ENCODE measurements around the gene CD55.

Gene CD55

DNA sequence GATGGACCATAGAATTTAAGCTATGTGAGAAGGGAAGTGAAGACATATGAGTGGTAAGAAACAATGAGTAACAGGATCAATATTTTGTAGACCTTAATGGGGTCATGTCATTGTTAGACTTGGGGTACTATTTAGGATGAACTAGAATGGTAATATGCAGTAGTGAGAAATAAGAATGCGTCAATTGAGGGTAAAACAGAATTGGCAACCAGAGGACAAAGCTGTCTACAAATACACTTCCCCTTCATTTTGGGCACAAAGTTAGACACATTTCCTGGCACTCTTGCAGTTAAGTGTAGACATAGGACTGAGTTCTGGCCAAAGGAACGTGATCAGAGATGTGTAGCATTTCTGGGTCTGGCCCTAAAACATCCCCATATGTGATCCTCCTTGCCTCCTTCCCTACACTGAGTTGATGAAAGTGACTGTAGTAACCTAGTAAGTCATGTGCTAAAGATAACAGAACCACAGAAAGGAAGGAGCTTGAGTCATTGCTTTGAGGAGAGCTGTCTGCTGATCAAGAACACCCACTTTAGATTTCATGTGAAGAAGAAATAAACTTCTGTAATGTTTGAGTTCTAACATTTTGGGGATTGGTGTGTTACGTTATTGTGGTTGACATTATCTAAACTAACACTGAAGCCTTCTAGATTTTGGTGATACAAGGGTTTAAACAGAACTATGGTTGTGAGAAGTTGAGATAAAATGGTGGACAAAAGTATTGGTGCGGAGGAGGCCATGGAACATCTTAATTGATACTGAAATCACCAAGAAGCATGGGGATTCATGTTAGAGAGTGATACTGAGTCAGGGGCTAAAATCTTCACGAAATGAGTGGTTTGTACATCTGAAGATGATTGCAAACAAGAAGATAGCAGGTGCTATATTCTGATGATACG is 41.7 kb downstream of the CD55 start:
- no peak for DNase-seq (ENCODE audit: low spot score)

DNA sequence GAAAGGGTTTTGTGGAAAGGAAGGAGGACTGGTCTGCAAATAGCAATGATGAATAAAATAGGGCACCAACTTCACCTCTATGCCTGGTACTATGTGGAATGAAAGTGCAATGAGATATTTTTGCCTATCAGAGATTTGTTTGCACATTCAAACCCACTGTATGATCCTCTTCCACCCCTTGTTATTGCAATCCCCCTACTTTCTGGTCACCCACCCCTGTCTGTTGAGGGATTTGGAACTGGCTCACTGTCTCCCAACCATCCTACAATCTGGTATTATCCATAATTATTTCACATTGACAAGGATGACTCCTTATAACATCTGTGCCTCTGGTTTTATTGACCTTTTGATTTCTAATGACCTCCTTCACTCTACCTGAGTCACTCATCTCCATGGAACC is 42.4 kb downstream of the CD55 start:
- DNase-seq (ENCODE audit: low spot score) = no peak

DNA sequence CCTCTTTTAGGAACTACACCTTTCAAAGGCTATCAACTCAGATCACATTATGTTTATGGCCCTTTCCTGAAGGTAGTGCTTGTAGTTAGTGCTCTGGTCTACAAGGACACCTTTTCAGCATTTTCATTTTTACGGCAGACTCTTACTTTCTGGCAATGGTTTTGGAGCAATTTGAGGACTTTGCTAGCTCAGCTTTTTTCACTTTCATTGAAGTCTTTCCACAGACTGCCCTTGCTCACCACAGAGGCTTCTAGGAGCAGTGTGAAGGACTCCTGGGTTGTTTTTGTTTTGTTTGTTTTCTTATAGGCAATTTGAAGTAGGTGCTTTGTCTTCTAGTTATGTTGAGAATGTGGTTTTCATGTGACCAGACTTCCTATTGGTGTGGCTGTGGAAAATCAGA is 43.1 kb downstream of the CD55 start:
- no peak for DNase-seq (ENCODE audit: low spot score)

DNA sequence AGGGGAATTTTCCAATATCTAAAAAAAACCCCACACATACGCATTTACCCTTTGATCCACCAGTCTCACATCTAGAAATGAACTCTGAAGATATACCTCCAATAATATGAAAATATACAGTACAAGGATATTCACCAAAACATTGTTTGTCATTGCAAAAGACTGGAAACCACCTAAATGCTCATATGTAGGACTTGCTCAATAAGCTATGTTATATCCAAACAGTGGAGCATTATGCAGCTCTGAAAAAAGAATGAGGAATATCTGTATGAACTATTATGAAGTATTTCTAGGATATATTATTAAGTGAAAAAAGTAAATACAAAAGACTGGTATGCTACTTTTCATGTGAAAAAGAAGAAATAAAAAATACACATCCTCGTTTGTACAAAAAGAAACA is 43.6 kb downstream of the CD55 start:
- no peak for DNase-seq (ENCODE audit: low spot score)

DNA sequence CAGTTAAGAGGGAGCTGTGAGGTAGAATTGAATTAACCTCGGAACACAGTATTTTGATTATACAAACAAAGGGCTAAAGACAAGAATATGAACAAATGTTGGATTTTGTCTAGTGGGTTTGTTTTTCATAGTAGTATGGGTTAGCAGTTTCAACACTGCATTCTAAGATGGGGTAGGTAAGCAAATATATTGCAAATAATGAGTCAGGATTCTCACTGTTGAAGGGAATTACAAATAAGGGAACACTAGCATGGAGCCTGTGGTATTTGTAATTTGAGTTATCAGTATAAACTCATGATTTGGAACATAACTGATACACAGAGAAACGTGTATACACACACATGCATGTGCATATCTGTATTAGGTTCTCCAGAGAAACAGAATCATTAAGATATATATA is 44.5 kb downstream of the CD55 start:
- no peak for DNase-seq (ENCODE audit: low spot score)

DNA sequence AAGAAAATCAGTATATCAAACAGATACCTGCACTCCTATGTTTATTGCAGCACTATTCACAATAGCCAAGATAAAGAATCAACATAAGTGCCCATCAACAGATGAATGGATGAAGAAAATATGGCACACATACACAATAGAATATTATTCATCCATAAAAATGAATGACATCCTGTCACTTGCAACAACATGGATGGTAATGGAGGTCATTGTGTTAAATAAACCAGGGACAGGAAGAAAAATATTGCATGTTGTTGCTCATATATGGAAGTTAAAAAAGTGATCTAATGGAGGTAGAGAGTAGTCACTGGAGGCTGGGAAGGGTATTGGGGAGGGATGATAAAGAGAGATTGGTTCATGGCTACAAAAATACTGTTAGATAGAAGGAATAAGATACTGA is 67.2 kb downstream of the CD55 start:
- no peak for DNase-seq (ENCODE audit: low spot score)

DNA sequence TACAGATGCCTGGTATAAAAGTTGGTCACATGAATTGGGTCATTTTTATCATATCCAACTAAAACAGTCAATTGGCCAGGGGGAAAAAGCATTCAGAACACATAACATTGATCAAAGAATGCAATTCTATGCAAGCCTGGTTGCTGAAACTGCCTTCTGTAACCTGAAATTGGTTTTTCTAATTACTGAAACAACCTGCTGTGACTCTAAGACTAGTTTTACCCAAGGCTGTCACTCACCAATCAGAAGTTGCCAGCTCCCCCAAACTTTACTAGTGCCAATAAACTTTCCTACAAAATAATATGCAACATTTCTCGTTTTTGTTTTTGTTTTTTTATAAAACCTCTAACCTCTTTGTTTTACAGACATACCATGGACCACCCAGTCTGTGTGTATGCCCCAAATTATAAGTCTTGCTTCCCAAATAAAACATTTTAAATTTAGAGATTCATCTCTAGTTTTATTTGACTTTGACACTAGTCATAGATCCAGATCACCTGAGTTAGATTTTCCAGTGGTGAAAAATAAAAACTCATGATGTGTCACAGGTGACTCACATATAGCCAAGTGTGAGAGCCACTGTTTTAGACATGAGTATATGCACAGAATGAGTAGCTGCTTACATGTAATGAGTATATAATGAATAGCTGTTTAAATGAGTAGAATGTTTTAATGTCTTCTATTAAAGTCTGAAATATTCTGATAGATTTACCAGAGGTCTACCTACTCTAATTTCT is 68.4 kb downstream of the CD55 start:
- DNase-seq (ENCODE audit: low spot score) = no peak

DNA sequence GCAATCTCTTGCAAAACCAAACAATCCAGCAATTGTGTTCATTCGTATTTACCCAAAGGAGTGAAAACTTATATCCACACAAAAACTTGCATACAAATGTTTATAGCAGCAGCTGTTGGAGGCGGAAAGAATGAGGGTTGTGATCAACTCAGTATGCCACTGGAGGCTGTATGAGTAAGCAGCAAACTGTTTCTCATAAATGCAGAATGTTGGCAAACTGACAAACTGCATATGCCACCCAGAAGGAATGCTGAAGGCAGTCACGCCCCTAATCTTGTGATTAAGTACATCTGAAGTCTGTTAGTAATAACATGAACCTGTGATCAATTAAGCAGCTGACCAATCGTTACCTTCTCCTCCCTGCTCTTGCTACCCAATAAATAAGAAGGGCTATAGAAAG is 72.1 kb downstream of the CD55 start:
- no peak for DNase-seq (ENCODE audit: low spot score)

DNA sequence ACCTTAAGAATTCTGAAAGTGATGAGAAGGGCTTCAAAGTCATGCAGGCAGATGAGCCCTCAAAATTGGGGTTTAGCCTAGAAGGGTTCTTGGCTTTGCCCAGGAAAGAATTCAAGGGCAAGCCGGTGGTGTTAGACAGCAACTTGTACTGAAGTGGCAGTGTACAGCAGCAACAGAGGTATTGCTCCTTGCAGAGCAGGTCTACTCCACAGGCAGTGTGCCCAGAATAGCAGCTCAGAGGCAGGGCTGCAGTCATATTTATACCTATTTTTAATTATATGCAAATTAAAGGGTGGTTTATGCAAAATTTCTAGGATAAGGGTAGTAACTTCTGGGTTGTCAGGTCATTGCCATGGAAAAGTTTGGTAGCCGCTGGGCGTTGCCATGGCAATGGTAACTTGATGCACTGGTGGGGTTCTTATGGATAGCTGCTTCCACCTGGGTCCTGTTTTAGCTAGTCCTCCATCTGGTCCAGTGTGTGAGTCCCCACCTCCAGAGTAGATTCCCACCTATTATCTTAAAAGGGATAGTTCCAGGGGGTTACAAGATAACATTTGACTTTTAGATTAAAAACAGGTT is 74.8 kb downstream of the CD55 start:
- no peak for DNase-seq (ENCODE audit: low spot score)

DNA sequence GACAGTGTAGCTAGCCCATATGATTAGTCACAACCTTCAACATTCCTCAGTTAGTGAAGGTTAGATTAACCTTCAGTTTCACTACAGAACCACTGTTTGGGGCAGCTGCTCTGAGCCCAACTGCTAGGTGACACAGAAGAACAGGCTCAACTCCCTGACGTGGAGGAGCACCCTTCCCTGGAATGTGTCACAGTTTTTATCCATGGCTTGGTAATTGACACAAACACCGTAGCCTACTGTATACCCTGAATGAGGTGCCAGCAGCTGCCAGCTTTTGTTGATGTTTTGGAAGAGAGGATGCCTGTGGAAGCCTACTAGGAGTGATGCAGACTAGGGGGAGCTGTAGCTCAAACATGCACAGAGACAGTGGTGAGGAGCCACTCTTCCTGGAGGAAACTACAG is 76.0 kb downstream of the CD55 start:
- peak; percentile 30 for DNase-seq (ENCODE audit: low spot score)

DNA sequence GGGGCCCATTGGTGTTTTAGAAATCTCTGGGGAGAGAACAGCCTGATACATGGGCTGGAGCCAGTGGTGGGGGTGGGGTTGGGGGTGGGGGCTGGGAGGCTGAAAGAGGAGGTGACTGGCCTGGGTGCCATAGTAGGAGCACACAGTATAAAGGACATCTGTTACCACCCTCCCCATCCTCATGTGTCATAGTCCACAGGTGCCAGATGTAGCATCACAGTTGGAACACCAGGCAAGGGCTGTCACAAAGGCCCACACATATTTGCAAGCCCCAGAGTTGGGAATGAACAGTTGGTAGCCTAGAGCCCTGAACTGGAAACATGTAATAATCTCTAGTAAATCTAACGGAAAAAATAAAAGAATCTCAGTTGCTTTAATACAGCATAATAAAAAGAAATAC is 77.5 kb downstream of the CD55 start:
- peak; percentile 54 for DNase-seq (ENCODE audit: low spot score)

DNA sequence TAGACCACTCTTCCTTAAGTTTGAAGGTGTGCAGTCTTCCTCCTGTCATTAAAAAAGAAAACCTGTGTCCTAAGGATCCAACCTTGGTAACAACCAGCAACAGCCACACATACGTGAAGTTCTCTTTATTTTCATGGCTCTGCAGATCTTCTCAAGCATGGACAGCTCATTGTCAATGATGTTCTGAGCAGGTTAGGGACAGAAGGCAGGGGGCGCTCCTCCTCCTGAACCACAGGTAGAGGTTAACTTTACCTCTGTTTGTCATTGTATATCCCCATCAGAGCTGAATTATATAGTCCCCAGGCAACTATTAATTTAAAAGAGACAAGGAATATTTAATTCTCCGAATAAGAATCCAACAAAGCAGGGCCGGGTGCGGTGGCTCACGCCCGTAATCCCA is 80.1 kb downstream of the CD55 start:
- no peak for DNase-seq (ENCODE audit: low spot score)

DNA sequence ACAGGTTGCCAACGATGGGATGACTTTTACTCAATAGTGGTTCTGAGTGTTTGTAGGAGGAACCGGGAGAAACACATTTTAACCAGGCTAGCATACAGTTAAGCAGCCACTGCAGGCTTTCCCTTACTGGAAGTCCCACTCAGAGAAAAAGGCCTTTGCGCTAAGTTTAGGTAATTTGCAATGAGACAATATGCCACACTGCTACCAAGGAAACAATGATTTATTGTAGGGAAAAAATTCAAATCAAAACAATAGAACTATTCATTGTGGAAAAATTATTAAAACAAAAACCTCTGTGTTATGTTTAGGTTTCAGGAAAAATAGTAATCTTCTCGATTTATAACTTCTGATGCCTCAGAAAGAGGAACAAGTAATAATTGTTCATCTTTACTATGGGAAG is 81.3 kb downstream of the CD55 start:
- peak; percentile 87 for DNase-seq (ENCODE audit: low spot score)

DNA sequence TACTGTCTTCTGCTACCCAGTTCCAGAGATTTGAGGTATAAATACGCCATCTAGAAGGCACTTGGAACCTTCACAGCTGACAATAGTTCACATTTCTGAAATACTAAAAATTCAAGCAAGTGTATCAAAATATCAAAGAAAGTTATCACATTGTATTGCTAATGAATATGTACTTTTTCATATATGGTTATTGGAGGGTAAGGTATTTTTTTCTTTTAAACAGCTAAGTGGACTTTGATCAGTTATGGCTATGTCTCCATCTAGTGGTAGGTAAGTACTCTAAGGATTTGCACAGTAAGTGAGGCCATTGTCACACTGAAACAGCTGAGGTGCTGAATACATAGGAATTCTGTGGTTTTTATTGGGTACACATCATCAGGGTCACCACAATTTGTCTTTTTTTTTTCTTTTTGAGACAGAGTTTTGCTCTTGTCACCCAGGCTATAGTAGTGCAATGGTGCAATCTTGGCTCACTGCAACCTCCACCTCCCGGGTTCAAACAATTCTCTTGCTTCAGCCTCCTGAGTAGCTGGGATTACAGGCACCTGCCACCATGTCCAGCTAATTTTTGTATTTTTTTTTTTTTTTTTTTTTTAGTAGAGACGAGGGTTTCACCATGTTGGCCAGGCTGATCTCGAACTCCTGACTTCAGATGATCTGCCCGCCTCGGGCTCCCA is 83.5 kb downstream of the CD55 start:
- peak; percentile 93 for DNase-seq (ENCODE audit: low spot score)

DNA sequence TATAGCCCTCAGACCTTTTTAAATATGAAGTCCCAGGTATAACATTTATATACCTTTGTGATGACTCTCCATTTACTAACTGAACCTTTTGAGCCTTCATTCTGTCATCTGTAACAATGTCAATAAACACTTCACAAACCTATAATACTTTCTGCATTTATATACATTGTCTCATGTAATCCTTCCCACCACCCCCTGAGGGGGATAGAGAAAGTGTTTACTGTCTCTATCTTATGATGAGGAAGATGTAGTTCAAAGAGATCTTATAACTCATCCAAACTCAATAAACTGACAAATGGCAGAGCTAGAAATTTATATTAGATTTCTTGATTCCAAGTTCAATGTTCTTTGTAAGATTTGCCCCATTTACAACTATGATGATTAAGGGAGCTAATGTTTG is 84.3 kb downstream of the CD55 start:
- DNase-seq (ENCODE audit: low spot score) = no peak

DNA sequence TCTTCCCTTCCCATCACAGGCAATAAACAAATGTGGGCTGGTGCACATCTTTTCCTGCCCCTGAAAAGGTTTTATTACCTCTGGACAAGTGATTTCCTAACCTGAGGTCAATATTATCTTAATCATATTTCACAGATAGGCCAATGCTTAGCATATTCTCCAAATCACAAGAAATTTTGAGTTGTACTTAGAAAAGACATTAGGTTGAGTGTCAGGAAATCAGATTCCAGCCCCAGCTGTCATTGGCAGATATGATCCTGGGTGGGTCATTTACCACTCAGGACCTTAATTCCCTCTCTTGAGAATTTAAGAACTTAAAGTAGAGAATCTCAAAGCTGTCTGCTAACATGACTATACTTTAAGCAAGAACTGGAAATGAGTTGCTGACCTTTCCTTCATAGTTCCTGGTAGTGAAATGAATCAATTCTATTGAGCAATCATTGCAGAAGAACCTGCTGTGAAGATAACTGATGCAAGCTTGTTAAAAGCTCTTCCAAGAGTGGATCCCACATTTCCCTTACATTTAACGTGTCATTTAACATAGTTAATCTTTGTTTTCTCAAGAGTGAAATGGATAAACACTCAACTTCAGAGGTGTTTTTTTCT is 86.3 kb downstream of the CD55 start:
- no peak for DNase-seq (ENCODE audit: low spot score)

Data from pons (tissue), 1 donor.